HG03097 (cell line): ENCODE results near the gene ZNF292.
"Not testable (repeated sequence)": the region's sequence is repeated elsewhere in the genome, so short reads cannot be mapped to it uniquely, and the experiment has no call there.

Source experiments
- ATAC-seq: cut with Tn5 transposase; IDR thresholded peaks from one replicate; pipeline ENCODE4 v1.9.1; 2021; ENCODE audit not compliant: unreplicated experiment, low FRiP score

Gene ZNF292

DNA sequence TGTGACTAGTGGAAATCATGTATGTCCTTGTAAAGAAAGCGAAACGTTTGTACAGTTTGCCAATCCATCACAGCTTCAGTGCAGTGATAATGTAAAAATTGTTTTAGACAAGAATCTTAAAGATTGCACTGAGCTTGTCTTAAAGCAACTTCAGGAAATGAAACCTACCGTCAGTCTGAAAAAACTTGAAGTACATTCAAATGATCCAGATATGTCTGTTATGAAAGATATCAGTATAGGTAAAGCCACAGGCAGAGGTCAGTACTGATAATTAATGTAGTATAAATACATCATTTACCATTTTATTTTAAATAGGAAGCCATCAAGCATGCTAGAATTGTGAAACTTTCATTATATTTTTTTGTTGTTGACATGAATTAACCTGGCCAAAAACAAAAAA is 106.2 kb downstream of the ZNF292 start:
- ATAC-seq: no peak

GRCh38 chr6:87264481-87264880 is 109.1 kb downstream of the ZNF292 start:
- ATAC-seq: no peak

- no peak for ATAC-seq
Measured at GRCh38 chr6:87274660-87275274, 119.4 kb downstream of the ZNF292 start.

GRCh38 chr6:87276624-87277023 is 121.3 kb downstream of the ZNF292 start:
- no peak for ATAC-seq

DNA sequence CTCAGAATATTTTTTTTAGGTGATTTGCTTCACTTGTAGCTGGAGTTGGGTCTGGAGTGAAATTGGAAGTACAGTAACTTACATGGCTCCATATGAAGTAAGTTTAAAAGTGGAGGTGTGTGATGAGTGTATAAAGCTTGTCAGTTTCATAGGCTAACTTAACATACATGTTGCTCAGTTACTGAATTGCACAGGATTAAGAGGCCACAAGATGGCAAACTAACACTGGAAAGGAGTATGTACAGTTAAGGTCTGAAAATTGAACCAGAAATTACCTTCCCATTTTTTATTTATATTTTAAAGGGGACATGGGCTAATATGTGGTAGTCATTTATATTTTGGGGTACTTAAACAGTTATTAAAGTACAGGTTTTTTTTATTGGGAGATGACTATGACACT is 121.8 kb downstream of the ZNF292 start:
- ATAC-seq: no peak

- ATAC-seq: no peak
Measured at GRCh38 chr6:87279196-87279595, 123.8 kb downstream of the ZNF292 start.

DNA sequence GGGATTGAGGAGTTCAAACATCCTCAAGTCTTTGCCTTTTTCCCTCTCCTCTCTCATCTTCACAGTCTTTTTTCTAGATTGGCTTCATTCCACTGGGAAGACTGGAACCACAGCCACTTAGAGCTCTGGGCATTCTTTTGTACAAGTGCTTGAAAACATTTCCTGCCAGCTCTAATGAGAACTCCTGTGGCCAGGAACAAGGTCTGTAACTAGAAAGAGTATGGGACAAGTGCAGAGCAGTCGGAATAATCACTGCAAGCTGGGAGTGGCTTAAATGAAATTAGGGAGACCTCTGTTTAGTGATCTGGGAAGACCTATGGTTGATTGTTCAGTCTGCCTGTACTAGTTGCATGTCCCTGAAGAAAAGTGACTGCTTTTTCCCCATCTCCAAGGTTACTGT is 126.1 kb downstream of the ZNF292 start:
- ATAC-seq: no peak

DNA sequence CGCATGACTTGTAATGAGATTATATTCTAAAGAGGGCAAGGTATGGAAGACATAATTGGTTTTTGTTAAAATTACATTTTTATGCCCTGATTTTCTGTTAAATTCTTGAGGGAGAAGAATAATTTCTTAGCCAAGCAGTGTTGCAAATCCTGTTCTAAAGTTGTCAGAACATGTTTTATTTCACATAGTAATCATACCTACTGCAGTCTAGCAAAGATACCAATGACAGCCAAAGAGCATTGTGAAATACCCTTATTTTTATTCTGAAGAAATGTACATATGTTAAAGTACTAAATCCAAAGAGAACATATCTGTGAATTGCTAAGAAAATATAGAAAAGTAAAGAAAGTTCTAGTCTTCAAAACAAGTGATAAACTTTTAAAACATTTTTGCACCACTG is 127.4 kb downstream of the ZNF292 start:
- no peak for ATAC-seq

GRCh38 chr6:87283461-87283860 is 128.1 kb downstream of the ZNF292 start:
- ATAC-seq: no peak

DNA sequence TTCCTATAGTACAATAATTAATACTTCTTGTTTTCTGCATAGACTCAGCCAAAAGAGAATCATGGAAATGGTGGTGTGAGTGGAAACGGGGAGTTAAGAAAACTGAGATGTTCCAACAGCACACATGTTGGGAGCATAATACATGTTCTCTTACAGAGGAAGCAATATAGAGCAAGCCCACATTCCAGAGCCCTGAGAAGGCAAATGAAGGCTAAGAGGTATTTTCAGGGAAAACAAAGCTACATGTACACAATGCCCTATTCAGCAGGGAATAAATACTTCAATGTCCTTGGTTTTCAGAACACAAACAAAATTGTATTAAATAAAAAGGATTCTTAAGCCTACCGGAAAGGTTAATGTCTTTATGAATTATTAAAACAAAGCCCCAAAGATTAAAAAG is 131.9 kb downstream of the ZNF292 start:
- no peak for ATAC-seq

- ATAC-seq: no peak
Measured at GRCh38 chr6:87289571-87289970, 134.2 kb downstream of the ZNF292 start.

- ATAC-seq: no peak
Measured at GRCh38 chr6:87291883-87292282, 136.5 kb downstream of the ZNF292 start.

- no peak for ATAC-seq
Measured at GRCh38 chr6:87293526-87293925, 138.2 kb downstream of the ZNF292 start.

DNA sequence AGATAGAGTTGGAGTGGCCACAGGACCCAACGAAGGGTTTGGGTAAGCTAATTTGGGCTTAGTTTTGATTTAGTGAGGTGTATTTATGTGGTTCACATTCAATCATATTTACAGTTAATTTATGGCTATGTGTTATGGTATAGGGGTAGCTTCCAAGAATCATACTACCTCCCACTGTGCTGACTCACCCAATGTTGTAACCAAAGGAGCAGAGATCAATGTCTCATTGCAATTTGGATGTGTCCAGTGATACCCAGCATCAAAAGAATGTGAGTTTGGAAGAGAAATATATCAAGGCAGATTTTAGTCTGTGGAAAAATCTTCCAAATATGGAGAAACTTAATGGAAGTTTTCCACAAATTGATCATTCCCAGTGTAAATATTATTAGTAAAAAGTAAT is 141.8 kb downstream of the ZNF292 start:
- ATAC-seq: no peak

DNA sequence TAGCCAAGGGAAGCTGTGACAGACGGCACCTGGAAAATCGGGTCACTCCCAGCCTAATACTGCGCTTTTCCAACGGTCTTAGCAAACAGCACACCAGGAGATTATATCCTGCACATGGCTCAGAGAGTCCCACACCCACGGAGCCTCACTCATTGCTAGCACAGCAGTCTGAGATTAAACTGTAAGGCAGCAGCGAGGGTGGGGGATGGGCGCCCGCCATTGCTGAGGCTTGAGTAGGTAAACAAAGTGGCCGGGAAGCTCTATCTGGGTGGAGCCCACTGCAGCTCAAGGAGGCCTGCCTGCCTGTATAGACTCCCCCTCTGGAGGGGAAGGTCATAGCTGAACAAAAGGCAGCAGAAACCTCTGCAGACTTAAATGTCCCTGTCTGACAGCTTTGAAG is 145.9 kb downstream of the ZNF292 start:
- ATAC-seq: not testable (repeated sequence)

DNA sequence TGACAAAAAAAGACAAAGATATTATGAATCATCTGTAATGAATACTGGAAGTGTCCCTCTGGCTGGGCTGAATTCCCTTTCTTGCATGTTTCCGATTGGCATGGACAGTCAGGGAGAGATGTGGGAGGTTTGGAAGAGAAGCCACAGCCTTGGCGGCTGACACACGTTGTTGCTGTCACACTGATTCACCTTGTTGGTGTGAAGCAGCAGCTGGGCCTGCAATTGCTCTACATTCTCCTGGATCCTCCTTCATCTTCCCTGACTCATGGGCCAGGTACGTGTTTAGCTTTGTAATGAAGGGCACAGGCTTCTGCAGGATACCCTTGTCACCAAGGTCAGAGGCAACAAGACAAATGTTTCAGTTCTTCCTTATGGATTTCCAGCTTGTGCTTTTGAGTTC is 153.6 kb downstream of the ZNF292 start:
- ATAC-seq: no peak

DNA sequence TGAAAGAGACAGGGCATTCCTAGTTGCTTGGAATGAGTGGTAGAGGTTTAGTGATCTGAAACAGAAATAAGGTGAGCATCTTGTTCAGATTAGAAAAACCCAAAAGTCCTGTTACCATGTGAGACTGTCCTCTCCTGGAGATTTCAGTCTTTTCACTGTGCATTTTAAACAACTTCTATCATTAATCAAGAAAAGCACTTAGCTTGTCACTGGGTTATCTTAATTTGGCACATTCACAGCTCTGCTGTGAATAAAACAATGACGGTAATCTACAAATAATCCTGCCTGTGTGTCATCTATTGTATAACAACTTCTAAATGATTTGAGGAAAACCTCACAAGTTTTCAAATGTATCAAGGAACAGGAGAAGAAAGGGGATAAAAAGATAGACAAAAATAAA is 157.5 kb downstream of the ZNF292 start:
- ATAC-seq: no peak
